ENCODE measurements around the gene TGM6. TPM values are rescaled to one million over a fixed set of nuclear protein-coding genes. Genes with fewer than 3 reads are reported as not detected.

Gene TGM6
- total RNA-seq, 2 donors from 2014 or later: not detected

- Mint-ChIP-seq H3K4me3 (no peak overlapping the region), H3K27ac (no peak overlapping the region), H3K4me1 (ENCODE audit: low read depth) (no peaks in the 10 kb centered on the region), H3K9me3 (peaks cover 0 to 3% of the 10 kb centered on the region in 2 donors), H3K27me3 (ENCODE audit: low read depth) (peaks cover 51% of the 10 kb centered on the region), H3K36me3 (ENCODE audit: insufficient read depth in 2 of 2) (peaks cover 0 to 3% of the 10 kb centered on the region in 2 donors)
- ATAC-seq (replicated peaks in 1 of 2) (no peak), DNase-seq (no peak)
These were observed 27.4 kb downstream of the TGM6 start for GRCh38 chr20:2408111-2408510.

GRCh38 chr20:2416541-2417212 lies 36.0 kb downstream of the TGM6 start:
- H3K27ac Mint-ChIP-seq: no peak overlapping the region
- ATAC-seq (replicated peaks in 1 of 2): no peak

GRCh38 chr20:2417213-2417541 lies 36.5 kb downstream of the TGM6 start:
- Mint-ChIP-seq H3K27ac (no peak overlapping the region), H3K4me3 (no peak overlapping the region), H3K36me3 (ENCODE audit: insufficient read depth in 2 of 2) (no peaks in the 10 kb centered on the region), H3K27me3 (ENCODE audit: low read depth) (peaks cover 25% of the 10 kb centered on the region), H3K9me3 (no peaks in the 10 kb centered on the region), H3K4me1 (ENCODE audit: low read depth) (no peaks in the 10 kb centered on the region)
- DNase-seq (no peak), ATAC-seq (replicated peaks in 1 of 2) (no peak)

More at GRCh38 chr20:2416541-2417212, 36.0 kb downstream of the TGM6 start:
- H3K27me3 Mint-ChIP-seq (ENCODE audit: low read depth): peaks cover 29% of the 10 kb centered on the region
- no peak overlapping the region for H3K4me3 Mint-ChIP-seq
- no peaks in the 10 kb centered on the region for H3K9me3 Mint-ChIP-seq
- no peaks in the 10 kb centered on the region for H3K36me3 Mint-ChIP-seq (ENCODE audit: insufficient read depth in 2 of 2)
- H3K4me1 Mint-ChIP-seq (ENCODE audit: low read depth): no peaks in the 10 kb centered on the region
- no peak for DNase-seq

GRCh38 chr20:2418388-2418787 lies 37.7 kb downstream of the TGM6 start:
- Mint-ChIP-seq H3K4me3 (no peak overlapping the region), H3K4me1 (ENCODE audit: low read depth) (no peaks in the 10 kb centered on the region)

GRCh38 chr20:2420510-2420909 lies 39.8 kb downstream of the TGM6 start:
- Mint-ChIP-seq H3K4me1 (ENCODE audit: low read depth) (no peaks in the 10 kb centered on the region), H3K9me3 (no peaks in the 10 kb centered on the region), H3K27me3 (ENCODE audit: low read depth) (peaks cover 2% of the 10 kb centered on the region), H3K27ac (no peak overlapping the region), H3K4me3 (no peak overlapping the region), H3K36me3 (ENCODE audit: insufficient read depth in 2 of 2) (no peaks in the 10 kb centered on the region)
- ATAC-seq (replicated peaks in 1 of 2) (no peak), DNase-seq (no peak)

More at GRCh38 chr20:2418388-2418787, 37.7 kb downstream of the TGM6 start:
- Mint-ChIP-seq H3K9me3 (no peaks in the 10 kb centered on the region), H3K27me3 (ENCODE audit: low read depth) (peaks cover 15% of the 10 kb centered on the region), H3K27ac (no peak overlapping the region), H3K36me3 (ENCODE audit: insufficient read depth in 2 of 2) (no peaks in the 10 kb centered on the region)
- no peak for ATAC-seq (replicated peaks in 1 of 2)
- no peak for DNase-seq

- DNase-seq (no peak), ATAC-seq (replicated peaks in 1 of 2) (no peak)
- no peaks in the 10 kb centered on the region for H3K27me3 Mint-ChIP-seq (ENCODE audit: low read depth)
- no peaks in the 10 kb centered on the region for H3K9me3 Mint-ChIP-seq
- no peaks in the 10 kb centered on the region for H3K36me3 Mint-ChIP-seq (ENCODE audit: insufficient read depth in 2 of 2)
- no peak overlapping the region for H3K4me3 Mint-ChIP-seq
- H3K27ac Mint-ChIP-seq: no peak overlapping the region
- H3K4me1 Mint-ChIP-seq (ENCODE audit: low read depth): no peaks in the 10 kb centered on the region
These were observed 40.5 kb downstream of the TGM6 start for GRCh38 chr20:2421247-2421646.

- no peak overlapping the region for H3K4me3 Mint-ChIP-seq
- DNase-seq (no peak), ATAC-seq (replicated peaks in 1 of 2) (no peak)
- no peaks in the 10 kb centered on the region for H3K36me3 Mint-ChIP-seq (ENCODE audit: insufficient read depth in 2 of 2)
- no peaks in the 10 kb centered on the region for H3K9me3 Mint-ChIP-seq
- peaks cover 6% of the 10 kb centered on the region for H3K27me3 Mint-ChIP-seq (ENCODE audit: low read depth)
- H3K27ac Mint-ChIP-seq: no peak overlapping the region
- no peaks in the 10 kb centered on the region for H3K4me1 Mint-ChIP-seq (ENCODE audit: low read depth)
These were observed 48.4 kb downstream of the TGM6 start for GRCh38 chr20:2429051-2429450.

- H3K9me3 Mint-ChIP-seq: no peaks in the 10 kb centered on the region
- peaks cover 6% of the 10 kb centered on the region for H3K27me3 Mint-ChIP-seq (ENCODE audit: low read depth)
- H3K4me1 Mint-ChIP-seq (ENCODE audit: low read depth): no peaks in the 10 kb centered on the region
- H3K27ac Mint-ChIP-seq: no peak overlapping the region
- no peaks in the 10 kb centered on the region for H3K36me3 Mint-ChIP-seq (ENCODE audit: insufficient read depth in 2 of 2)
- ATAC-seq (replicated peaks in 1 of 2): no peak
- no peak for DNase-seq
- H3K4me3 Mint-ChIP-seq: no peak overlapping the region
These were observed 49.8 kb downstream of the TGM6 start for GRCh38 chr20:2430538-2430937.

- no peak for ATAC-seq (replicated peaks in 1 of 2)
- Mint-ChIP-seq H3K36me3 (ENCODE audit: insufficient read depth in 2 of 2) (no peaks in the 10 kb centered on the region), H3K27ac (no peak overlapping the region), H3K27me3 (ENCODE audit: low read depth) (peaks cover 6% of the 10 kb centered on the region), H3K9me3 (no peaks in the 10 kb centered on the region), H3K4me1 (ENCODE audit: low read depth) (no peaks in the 10 kb centered on the region), H3K4me3 (no peak overlapping the region)
- no peak for DNase-seq
These were observed 50.5 kb downstream of the TGM6 start for GRCh38 chr20:2431185-2431584.

GRCh38 chr20:2446845-2447244 lies 66.1 kb downstream of the TGM6 start:
- Mint-ChIP-seq H3K27ac (no peak overlapping the region), H3K4me3 (no peak overlapping the region), H3K4me1 (ENCODE audit: low read depth) (peaks cover 26% of the 10 kb centered on the region), H3K9me3 (peaks cover 0 to 5% of the 10 kb centered on the region in 2 donors), H3K27me3 (ENCODE audit: low read depth) (no peaks in the 10 kb centered on the region), H3K36me3 (ENCODE audit: insufficient read depth in 2 of 2) (peaks cover 1 to 5% of the 10 kb centered on the region in 2 donors)
- DNase-seq (no peak), ATAC-seq (replicated peaks in 1 of 2) (no peak)

GRCh38 chr20:2449386-2449785 lies 68.7 kb downstream of the TGM6 start:
- peaks cover 0 to 5% of the 10 kb centered on the region in 2 donors for H3K9me3 Mint-ChIP-seq
- peak overlapping the region; percentile 83 for H3K27ac Mint-ChIP-seq
- ATAC-seq (replicated peaks in 1 of 2) (peak; percentile 20 to 30), DNase-seq (no peak)
- peaks cover 26% of the 10 kb centered on the region for H3K4me1 Mint-ChIP-seq (ENCODE audit: low read depth)
- no peaks in the 10 kb centered on the region for H3K27me3 Mint-ChIP-seq (ENCODE audit: low read depth)
- peaks cover 1 to 5% of the 10 kb centered on the region in 2 donors for H3K36me3 Mint-ChIP-seq (ENCODE audit: insufficient read depth in 2 of 2)
- peak overlapping the region in 1 of 2 donors; percentile 34 for H3K4me3 Mint-ChIP-seq

- no peaks in the 10 kb centered on the region for H3K27me3 Mint-ChIP-seq (ENCODE audit: low read depth)
- DNase-seq: no peak
- no peak overlapping the region for H3K4me3 Mint-ChIP-seq
- H3K27ac Mint-ChIP-seq: no peak overlapping the region
- no peak for ATAC-seq (replicated peaks in 1 of 2)
- H3K9me3 Mint-ChIP-seq: peaks cover 0 to 3% of the 10 kb centered on the region in 2 donors
- peaks cover 0 to 3% of the 10 kb centered on the region in 2 donors for H3K36me3 Mint-ChIP-seq (ENCODE audit: insufficient read depth in 2 of 2)
- H3K4me1 Mint-ChIP-seq (ENCODE audit: low read depth): peaks cover 36% of the 10 kb centered on the region
These were observed 70.7 kb downstream of the TGM6 start for GRCh38 chr20:2451422-2451821.

GRCh38 chr20:2451939-2452732 lies 71.4 kb downstream of the TGM6 start:
- ATAC-seq (replicated peaks in 1 of 2) (peak; percentile 41 to 49), DNase-seq (peak; percentile 74 to 75)
- Mint-ChIP-seq H3K36me3 (ENCODE audit: insufficient read depth in 2 of 2) (peaks cover 0 to 3% of the 10 kb centered on the region in 2 donors), H3K27me3 (ENCODE audit: low read depth) (no peaks in the 10 kb centered on the region), H3K4me3 (no peak overlapping the region), H3K27ac (no peak overlapping the region), H3K9me3 (peaks cover 0 to 3% of the 10 kb centered on the region in 2 donors), H3K4me1 (ENCODE audit: low read depth) (peaks cover 36% of the 10 kb centered on the region)

All from activated T-cell treated with anti-CD3 and anti-CD28 coated beads, Interleukin-2, amount 50 U/mL, for 72 hours (primary cell).